GM19395 (cell line): Measurements from ENCODE around the gene BMP7.

Experiments
- ATAC-seq: cut with Tn5 transposase; IDR thresholded peaks from one replicate; pipeline ENCODE4 v1.9.1; 2021; ENCODE audit warnings: mild to moderate bottlenecking, moderate library complexity; ENCODE audit not compliant: unreplicated experiment

The BMP7 gene

DNA sequence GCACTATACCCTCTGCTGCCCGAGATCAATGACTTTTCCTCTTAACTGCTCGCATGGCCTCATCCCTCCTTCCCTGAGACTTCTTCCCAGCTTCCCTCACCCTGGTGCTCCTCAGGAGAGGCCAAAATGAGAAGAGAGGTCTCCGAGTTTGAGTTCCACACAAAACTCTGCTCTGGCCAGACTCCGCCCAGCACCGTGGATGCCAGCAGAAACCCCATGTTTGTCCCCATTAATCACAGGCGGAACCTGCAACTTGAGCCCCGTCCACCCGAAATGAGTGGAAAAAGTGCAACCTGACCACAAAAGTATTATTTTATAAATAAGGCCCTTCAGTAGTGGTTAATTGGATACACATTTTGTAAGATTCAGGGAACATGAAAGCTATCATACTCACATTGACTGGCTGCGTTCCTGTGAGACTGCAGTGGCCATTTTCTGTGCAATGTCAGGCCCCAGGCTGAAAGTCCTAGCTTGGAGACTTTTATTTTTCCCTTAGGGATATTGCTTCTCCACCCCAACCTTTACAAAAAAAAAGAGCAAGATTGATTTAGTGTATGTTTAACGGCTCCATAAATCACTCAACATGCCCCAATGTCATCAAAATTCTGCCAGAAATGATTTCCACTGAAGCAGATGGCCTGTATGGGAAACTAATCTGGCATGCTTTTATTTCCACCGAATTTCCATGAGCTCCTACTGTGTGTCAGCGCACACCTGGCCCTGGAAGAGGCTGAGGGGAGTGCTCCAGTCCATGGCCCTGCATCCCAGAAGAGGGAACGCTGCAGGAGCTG lies 134.6 kb downstream of the BMP7 start:
- no peak for ATAC-seq

DNA sequence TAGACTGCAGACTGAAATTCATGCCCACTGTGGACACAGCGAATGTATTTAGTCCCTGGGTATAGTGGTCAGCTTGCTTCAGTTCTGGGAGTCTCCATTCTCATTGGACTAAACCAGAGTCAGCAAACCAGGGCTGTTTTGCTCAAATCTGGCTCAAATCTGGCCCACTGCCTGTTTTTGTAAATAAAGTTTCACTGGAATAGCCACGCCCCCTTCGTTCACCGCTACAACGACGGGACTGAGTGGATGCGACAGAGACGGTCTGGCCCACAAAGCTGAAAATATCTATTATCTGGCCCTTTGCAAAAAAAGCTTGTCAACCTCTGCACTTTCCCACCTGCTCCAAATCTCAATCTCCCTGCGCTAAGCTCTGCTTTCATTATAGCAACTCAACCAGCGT lies 135.4 kb downstream of the BMP7 start:
- no peak for ATAC-seq

DNA sequence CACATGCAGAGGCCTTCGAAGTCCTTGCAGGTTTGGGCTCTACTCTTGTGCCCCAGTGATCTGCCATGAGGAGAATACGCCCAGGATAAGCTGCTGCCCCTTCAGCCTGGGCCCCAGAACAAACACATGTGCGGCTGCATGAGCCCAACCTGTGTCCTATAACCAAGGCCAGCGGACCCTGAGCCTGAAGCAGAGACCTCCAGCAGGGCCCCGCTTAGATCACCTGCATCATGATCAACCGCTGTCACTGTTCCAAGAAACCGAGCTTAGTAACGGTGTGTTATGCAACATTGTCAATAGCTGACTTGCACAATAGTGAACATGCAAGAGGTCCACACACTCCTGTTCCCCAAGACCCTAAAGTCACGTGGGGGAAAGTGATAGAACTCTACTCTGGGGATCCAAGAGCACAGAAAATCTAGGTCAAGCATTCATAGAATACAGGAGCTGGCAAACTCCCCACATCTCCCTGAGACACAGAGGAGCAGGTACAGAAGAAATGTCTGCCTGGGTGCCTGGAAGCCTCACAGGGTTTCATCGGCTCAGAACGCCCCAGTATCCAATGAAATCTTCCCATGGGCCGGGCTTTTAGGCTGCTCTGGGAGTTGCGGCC lies 136.2 kb downstream of the BMP7 start:
- no peak for ATAC-seq

DNA sequence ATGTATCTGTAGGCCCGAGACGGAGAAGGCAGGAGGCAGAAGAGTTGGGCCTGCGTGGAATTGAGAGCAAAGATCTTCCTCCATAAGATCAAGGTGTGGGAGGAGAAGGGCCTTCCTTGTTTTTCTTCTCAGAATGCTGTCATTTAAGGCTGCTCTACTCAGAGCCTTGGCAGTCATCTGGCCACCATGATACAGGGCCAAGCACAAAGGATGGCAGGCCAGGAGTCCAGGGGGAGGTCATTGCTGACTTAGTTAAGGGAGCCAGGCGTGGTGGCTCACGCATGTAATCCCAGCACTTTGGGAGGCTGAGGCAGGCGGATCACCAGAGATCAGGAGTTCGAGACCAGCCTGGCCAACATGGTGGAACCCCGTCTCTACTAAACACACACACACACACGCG lies 137.1 kb downstream of the BMP7 start:
- no peak for ATAC-seq

DNA sequence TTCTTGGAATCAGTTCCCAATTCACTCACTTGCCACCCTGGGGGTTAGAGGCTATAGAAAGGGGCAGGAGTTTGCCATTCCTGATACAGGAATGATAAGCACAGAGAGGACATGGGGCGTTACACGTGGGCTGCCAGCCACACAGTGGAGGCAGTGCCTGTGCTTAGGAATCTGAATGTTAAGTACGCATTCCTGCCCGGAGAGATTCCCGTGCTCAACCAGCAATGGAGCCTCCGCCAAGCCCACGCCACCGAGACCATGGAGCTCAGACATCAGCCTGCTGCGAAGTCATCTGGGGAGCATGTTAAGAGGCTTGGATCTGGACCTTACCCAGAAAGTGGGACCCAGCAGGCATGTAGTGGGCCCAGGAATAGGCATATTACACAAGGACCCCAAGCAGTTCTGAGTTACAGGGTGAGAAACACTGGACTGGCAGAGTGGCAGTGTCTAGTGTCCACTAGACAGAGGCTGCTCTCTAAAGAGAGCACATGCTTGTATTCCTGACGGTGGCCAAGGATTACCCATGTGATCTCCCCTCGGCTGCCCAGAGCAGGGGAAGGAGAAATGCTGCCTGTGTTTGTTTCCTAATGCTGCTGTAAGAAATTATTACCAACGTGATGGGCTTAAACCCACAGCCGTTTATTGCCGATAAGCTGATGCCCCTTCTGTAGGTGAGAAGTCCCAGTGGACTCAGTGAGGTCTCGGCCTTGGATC lies 138.2 kb downstream of the BMP7 start:
- no peak for ATAC-seq

DNA sequence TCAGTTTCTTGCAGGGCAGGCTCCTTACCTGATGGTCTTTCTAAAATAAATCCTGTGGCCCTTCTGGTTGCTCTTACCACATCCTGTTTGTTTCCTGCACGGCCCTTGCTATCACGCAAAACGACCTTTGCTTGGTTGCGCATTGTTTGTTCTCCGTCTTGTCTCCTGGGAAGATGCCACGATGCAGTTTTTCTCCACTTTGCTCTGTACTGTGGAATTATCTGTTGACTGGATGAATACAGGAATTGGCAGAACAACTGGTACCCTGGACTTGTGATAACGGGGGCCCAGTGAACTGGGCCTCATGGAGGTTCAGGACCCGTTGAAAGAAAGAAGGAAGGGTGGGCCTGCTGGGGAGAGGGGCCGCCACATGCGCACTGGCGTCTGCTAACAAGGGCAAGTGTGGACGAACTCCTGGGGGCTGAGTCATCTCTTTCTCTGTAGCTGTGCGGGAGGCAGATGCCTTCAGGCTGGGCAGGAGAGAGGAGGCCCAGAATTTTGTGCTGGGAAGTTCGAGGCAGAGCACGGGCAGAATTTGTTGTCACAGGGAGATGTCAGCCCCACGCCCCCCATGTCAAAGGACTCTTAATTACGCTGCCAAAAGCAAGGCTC lies 139.9 kb downstream of the BMP7 start:
- no peak for ATAC-seq

DNA sequence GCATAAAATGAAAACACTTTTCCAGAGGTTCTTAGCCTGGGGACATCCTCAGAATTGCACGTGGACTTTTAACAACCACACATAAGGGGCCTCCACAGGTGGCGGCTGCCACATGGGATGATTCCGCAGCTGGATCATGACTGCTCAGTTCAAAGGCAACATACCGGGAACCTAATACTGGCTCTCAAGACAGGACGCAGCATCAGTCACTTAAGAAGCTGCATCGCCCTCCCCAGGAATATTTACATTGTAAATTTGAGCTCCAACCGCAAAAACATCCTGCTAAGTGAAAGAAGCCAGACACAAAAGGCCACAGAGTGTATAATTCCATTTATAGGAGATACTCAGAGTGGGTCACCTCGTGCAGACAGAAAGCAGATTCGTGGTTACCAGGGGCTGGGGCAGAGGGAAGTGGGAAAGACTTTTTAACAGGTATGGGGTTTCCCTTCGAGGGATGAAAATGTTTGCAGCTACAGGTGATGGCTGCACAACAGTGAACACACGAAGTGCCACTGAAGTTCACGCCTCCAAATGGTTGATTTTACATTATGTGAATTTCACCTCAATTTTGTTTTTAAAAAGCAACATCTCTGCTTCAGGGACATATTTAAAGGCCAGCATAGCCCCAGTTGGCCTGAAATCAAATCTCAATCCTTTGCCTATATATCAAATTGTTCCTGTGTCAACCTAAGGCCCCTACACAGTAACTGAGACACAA lies 141.5 kb downstream of the BMP7 start:
- ATAC-seq = no peak

DNA sequence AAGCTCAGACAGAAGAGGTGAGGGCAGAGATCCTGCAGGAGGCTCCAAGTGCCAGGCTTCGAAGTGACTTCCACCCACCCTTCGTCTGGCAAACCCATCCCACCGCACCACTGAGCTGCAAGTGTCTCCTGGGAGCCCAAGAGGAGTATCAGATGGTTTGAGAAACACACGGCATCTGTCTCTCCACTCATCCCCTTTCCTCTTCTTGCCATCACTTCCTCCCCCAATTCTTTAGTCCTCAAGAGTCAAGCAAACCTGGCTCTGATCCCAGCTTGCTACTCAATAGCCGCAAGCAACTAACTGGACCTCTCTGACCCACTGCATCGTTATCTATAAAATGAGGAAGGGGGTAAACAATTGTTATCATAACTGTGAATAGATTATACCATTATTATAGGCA lies 142.1 kb downstream of the BMP7 start:
- ATAC-seq = no peak

DNA sequence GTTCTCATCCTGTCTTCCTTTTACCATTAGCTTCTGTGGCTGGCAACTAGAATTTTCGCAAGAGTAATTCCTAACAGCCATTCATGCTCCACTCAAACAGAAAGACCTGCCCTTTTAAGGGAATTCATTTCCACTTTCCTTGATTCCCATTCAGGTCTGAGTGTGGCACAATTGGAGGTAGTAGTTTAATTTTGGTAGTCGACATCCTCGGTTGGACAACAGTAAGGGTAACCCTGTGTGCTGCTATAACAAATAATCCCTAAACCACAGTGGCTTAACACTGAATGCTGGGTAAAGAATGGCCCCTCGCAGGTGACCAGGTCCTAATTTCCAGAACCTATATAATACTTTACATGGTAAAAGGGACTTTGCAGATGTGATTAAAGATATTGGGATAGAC lies 142.9 kb downstream of the BMP7 start:
- ATAC-seq = no peak

DNA sequence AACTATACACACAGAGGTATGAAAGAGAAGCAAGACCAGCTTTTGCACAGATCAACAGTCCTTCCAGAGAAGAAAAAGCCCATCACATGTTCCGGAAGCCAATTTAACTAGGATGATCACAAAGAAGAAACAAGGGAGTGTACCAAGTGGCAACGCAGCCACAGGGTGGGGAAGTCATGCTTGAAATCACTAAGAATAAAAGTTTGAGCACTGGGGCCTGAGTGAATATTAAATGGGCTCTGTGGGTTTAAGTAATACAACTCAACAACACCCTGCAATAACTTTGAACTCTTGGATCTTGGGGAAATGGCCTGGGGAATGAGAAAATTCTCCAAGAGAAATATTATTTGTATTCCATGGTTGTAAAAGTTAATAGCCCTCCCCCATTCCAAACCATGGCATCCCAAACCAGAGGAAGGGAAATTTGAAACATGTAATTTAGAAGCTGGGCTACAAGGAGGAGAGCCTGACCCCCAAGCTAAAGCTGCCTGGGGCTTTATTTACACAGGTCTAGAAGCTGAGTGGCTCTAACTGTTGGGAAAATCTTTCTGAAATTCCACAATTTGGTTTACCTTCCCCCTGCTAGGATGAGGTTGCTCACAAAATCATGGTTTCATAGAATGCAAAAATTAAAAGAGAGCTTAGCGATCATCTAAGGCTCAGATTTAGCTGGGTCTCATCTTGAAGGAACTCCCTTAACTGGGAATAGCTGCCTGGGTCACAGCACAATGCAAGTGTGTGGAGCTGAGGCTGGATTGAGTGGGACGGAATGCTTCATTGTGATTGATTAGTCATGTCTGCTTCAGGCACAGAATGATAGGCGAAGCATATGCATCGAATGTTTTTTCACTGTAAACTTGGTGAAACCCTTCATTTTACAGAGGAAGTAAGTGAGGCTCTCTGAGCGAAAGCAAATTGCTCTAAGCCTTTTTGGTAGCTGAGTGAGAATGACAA lies 143.6 kb downstream of the BMP7 start:
- ATAC-seq = no peak

DNA sequence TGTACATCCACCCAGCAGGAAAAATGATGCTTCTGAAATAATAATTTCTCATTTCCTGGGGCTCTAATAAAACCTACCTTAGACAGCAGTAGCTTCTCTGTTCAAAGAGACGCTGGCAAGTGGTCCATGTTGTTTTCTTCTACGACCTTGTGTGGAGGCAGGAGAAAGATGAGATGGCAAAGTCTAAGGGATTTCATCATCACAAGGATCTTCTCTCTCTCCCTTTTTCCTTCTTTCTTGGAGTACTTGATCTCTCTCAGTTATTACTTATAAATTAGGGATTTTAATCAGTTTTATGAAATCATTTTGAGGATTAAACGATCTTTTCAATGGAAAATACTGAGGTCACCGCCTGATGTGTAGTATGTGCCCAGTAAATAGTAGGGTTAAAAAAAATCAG lies 147.5 kb downstream of the BMP7 start:
- ATAC-seq = no peak
